Activated CD8-positive, alpha-beta memory T cell treated with anti-CD3 and anti-CD28 coated beads for 48 hours (primary cell): Measurements from ENCODE around the gene DNAAF2.
"Not testable (repeated sequence)": the region's sequence is repeated elsewhere in the genome, so short reads cannot be mapped to it uniquely, and the experiment has no call there.

Source experiments
- DNase-seq, 3 experiments: peaks; one replicate each; pipeline ENCODE4 v3.0.0-alpha.2; 2020; ENCODE audit warnings: low read depth in 2 of 3, low spot score in 2 of 3

DNAAF2 gene

DNA sequence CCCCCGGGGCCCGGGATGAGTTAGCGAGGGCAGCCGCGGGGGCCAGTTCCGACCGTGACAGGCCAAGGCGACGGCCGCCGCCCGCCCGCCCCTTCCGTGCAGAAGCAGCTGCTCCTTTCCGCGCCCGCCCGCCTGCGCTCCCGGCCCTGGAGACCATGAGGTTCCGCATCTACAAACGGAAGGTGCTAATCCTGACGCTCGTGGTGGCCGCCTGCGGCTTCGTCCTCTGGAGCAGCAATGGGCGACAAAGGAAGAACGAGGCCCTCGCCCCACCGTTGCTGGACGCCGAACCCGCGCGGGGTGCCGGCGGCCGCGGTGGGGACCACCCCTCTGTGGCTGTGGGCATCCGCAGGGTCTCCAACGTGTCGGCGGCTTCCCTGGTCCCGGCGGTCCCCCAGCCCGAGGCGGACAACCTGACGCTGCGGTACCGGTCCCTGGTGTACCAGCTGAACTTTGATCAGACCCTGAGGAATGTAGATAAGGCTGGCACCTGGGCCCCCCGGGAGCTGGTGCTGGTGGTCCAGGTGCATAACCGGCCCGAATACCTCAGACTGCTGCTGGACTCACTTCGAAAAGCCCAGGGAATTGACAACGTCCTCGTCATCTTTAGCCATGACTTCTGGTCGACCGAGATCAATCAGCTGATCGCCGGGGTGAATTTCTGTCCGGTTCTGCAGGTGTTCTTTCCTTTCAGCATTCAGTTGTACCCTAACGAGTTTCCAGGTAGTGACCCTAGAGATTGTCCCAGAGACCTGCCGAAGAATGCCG, 13.7 kb downstream of the DNAAF2 start:
- DNase-seq, result peak in 2 of 3 experiments; percentile 31 to 36

- DNase-seq, result peak; percentile 83 to 92 (median 85)
These were observed 14.6 kb downstream of the DNAAF2 start, which contains the start of the genes MGAT2 and RPL36AL for GRCh38 chr14:49620182-49621113. Gene MGAT2, plus strand, starts transcription at chr14:49620799. Its CDS starts 470 bp downstream, at chr14:49621269. Gene RPL36AL, minus strand, starts transcription at chr14:49620626. Its CDS starts 1,522 bp downstream, at chr14:49619104.

DNA sequence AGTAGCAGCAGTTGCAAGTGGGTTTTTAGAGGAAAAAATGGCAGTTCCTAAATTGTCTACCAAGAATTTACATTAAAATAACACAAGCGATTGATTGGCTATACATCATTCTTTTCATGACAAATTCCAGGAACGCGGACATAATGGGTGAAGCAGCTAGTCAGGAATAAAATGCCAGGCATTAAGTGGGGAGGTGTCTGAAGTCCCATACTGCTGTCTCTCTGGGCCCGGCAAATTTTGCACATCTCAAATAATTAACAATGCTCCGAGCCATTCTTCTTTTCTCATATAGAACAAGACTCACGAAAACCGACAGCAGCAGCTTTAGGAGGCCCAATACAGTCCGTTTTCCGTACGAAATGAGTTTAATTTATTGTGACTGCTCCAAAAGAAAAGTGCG, 15.3 kb downstream of the DNAAF2 start:
- DNase-seq, result no peak

GRCh38 chr14:49619273-49619672, 15.8 kb downstream of the DNAAF2 start:
- not testable (repeated sequence) for DNase-seq

GRCh38 chr14:49617852-49618519, 17.1 kb downstream of the DNAAF2 start:
- DNase-seq, result no peak

DNA sequence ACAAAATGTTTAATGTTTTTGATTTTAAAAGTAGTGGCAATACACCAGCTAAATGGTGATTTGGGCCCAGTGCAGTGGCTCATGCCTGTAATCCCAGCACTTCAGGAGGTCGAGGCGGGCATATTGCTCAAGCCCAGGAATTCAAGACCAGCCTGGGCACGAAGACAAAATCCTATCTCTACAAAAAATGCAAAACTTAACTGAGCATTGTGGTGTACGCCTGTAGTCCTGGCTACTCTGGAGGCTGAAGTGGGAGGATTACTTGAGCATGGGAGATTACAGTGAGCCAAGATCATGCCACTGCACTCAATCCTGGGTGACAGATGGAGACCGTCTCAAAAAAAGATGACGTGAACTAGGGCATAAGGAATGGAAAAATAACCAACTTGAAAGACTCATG, 19.3 kb downstream of the DNAAF2 start:
- no peak for DNase-seq

DNA sequence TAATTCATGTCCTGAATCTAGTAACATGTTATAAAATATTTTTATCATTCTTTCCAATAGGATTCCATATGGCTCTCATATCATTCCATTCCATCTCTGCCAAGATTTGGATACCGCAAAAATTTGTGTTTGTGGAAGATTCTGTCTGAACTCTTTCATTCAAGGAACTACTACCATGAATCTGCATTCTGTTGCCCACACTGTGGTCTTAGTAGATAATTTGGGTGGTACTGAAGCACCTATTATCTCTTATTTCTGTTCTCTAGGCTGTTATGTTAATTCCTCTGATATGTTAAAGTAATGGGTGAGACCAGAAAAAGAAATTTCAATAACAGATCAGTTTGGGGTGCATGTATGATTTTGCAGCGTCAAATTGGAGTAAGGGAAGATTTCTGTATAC, 20.8 kb downstream of the DNAAF2 start:
- DNase-seq, result no peak

- no peak for DNase-seq
These were observed 22.4 kb downstream of the DNAAF2 start for GRCh38 chr14:49612671-49613070.

GRCh38 chr14:49612251-49612650, 22.8 kb downstream of the DNAAF2 start:
- no peak for DNase-seq

- DNase-seq, result no peak
These were observed 27.5 kb downstream of the DNAAF2 start for GRCh38 chr14:49607583-49607982.

DNA sequence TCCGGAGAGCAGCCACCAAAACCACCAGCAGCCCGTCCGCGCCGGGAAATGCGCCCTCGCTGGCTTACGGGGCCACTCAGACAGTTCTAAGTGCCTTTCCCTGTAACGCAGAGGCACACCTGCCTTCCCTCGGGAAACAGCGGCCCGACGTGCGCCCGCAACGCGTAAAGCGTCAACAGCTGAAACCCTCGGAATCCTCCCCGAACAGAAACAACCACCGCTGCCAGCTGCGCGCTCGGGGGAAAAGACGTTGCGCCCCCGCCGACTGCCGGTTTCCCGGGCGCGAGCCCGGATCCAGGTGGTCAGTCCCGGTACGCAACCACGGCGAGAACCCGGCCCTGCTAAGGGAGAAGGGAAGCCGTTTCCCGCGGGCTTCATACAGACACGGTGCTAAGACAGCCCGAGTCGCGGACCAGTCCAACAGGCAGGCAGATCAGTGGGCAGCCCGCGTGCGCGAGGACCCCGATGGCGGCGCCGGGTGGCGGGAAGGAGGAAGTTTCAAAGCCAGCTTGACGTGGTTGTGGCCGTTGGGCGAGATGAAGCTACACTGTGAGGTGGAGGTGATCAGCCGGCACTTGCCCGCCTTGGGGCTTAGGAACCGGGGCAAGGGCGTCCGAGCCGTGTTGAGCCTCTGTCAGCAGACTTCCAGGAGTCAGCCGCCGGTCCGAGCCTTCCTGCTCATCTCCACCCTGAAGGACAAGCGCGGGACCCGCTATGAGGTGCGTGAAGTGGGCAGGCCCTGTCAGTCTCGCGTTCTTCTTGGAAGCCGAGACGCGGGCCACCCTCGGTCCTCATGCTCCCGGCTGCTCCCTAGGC, 36.4 kb downstream of the DNAAF2 start, which contains the start of gene LRR1:
TSS of gene LRR1 (plus strand) at position 456 of the 816 bp plus-strand sequence. CDS start at position 537, 81 bp downstream.
- peak; percentile 66 to 94 (median 83) for DNase-seq

DNA sequence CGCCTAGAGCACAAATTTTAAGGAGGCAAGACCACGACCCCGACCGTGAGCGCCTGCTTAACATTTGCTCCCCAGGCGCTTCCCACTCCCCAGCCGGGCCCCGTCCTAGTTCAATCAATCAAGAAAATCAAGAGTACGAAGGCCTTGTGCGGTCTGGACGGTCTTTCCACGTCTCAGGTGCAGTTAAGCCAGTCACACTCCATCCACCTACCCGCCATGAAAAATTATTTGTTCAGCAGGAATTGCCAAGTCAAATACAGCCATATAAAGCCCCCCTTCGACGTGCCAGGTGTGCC, 36.9 kb downstream of the DNAAF2 start:
- DNase-seq, result no peak

- no peak for DNase-seq
These were observed 40.5 kb downstream of the DNAAF2 start for GRCh38 chr14:49594347-49595091.

DNA sequence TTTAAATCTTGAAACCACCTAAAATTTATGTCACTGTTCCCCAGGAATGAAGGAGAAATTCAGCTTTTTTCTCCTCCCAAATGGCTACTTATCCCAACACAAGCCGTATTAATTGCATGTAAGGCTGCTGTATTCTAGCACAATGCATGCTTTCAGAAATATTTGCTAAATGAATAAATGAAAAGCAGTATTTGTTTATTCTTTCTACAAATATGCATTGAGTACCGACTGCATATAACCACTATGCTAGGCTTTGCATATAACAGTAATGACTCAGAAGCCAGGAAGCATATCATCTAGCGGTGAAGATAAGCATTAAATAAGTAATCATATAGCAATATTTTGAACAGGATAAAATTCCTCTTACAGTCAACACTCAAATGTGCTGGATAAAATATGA, 42.0 kb downstream of the DNAAF2 start:
- DNase-seq, result no peak

GRCh38 chr14:49589387-49589786, 45.7 kb downstream of the DNAAF2 start:
- DNase-seq, result no peak

GRCh38 chr14:49586673-49587460, 48.2 kb downstream of the DNAAF2 start:
- DNase-seq, result no peak

- peak; percentile 98 to 100 (median 100) for DNase-seq
These were observed 49.0 kb downstream of the DNAAF2 start, which contains the start of gene RPS29 for GRCh38 chr14:49585803-49586672. Gene RPS29, minus strand, starts transcription at chr14:49586380. Its CDS starts 34 bp downstream, at chr14:49586346.
